Osteoblast (primary cell): ENCODE data around the gene BAZ1A. TPM values are rescaled to one million over a fixed set of nuclear protein-coding genes. Genes with fewer than 3 reads are reported as not detected.
A peak's percentile ranks its signal among the peaks of the same experiment; 100 is the strongest.

Experiments
- DNase-seq: peaks from one replicate; pipeline ENCODE4 v3.0.0; 2011; ENCODE audit warnings: low spot score, mixed read lengths; ENCODE audit not compliant: insufficient read length; ENCODE audit errors: missing footprints
- H2AFZ ChIP-seq: 2 replicates; pipeline ENCODE4 v1.6.0; 2011; ENCODE audit warnings: mild to moderate bottlenecking, low read length
- H3K27ac ChIP-seq: 2 replicates; pipeline ENCODE4 v1.5.1; 2011; ENCODE audit warnings: mild to moderate bottlenecking, low read depth, low read length, moderate library complexity
- H3K27me3 ChIP-seq: 2 replicates; pipeline ENCODE4 v1.6.0; 2012; ENCODE audit warnings: mild to moderate bottlenecking, control low read depth, inconsistent platforms, low read length, moderate library complexity; ENCODE audit not compliant: insufficient read depth
- H3K36me3 ChIP-seq: 2 replicates; pipeline ENCODE4 v1.5.1; 2011; ENCODE audit warnings: mild to moderate bottlenecking, low read length, control low read depth, moderate library complexity; ENCODE audit not compliant: insufficient read depth
- H3K4me1 ChIP-seq: 2 replicates; pipeline ENCODE4 v1.5.1; 2011; ENCODE audit warnings: mild to moderate bottlenecking, low read length, control low read depth, moderate library complexity; ENCODE audit not compliant: insufficient read depth
- H3K4me2 ChIP-seq: 2 replicates; pipeline ENCODE4 v1.6.0; 2011; ENCODE audit warnings: mild to moderate bottlenecking, low read length; ENCODE audit not compliant: insufficient read depth
- H3K4me3 ChIP-seq: fragments of 200-600 bp; sonication (generic); 3 replicates; pipeline ENCODE4 v1.5.1; 2012; ENCODE audit warnings: mild to moderate bottlenecking, low read length, inconsistent platforms; ENCODE audit not compliant: insufficient read depth
- H3K79me2 ChIP-seq: 2 replicates; pipeline ENCODE4 v1.6.0; 2012; ENCODE audit warnings: mild to moderate bottlenecking, low read length, control low read depth, inconsistent platforms; ENCODE audit not compliant: insufficient read depth
- H3K9me3 ChIP-seq: 2 replicates; pipeline ENCODE4 v1.5.1; 2011; ENCODE audit warnings: low read depth, low read length, control low read depth
- H4K20me1 ChIP-seq: 2 replicates; pipeline ENCODE4 v1.6.0; 2012; ENCODE audit warnings: mild to moderate bottlenecking, low read length, control low read depth; ENCODE audit not compliant: insufficient read depth
- total RNA-seq: library from RNA; depleted of rRNA; stranded (reverse); fragments of >200 nt; gene quantifications from 2 replicates; pipeline ENCODE4 v1.2.3, GENCODE V29; 2012
- TF ChIP-seq, protein P1 (sequence below): IDR thresholded peaks from 2 replicates; pipeline ENCODE4 v1.5.1; 2011; ENCODE audit warnings: mild to moderate bottlenecking, low read depth, low read length, moderate library complexity; ENCODE audit errors: extremely low read depth

BAZ1A gene
- total RNA-seq, 1 donor, result 23.9 TPM

DNA sequence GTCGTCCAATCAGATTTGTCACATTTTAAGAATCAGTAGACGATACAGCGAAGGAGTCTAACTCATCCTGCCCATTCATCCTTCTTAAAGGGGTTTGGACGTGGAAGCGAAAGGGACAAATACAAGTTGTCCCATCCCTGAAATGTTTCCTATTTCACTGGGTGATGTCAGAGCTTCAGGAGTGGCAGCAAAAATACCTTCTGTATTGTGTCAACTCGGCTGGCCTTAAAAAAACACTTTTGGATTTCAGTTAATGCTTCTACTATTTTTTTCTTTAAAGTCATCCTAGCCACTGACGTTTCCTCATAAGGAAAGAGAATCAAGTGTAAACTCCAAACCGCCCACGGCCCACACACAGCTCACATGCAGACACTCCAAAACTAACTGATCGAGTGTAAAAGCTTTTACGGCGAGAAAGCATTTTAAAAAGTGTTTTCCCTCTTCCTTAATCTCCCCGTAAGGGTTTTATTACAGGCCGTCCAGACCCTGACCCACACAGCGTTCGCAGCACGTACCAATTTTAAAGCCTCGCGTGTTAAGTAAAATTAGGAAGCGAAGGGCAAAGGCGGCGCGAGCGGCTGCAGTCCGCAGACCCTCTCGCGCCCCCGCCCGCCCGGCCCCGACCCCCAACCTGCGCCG is 161.4 kb downstream of the BAZ1A start:
- peak; percentile 91 for DNase-seq
- Histone ChIP-seq H3K79me2 (peaks cover 14% of the 10 kb centered on the region), H3K4me2 (peak overlapping the region; percentile 93), H4K20me1 (no peaks in the 10 kb centered on the region), H3K36me3 (peaks cover 22% of the 10 kb centered on the region), H3K27ac (peak overlapping the region; percentile 89), H2AFZ (peak overlapping the region; percentile 60), H3K4me3 (peak overlapping the region; percentile 86), H3K4me1 (peaks cover 47% of the 10 kb centered on the region), H3K9me3 (no peaks in the 10 kb centered on the region), H3K27me3 (no peaks in the 10 kb centered on the region)
- TF ChIP-seq, protein P1, sequence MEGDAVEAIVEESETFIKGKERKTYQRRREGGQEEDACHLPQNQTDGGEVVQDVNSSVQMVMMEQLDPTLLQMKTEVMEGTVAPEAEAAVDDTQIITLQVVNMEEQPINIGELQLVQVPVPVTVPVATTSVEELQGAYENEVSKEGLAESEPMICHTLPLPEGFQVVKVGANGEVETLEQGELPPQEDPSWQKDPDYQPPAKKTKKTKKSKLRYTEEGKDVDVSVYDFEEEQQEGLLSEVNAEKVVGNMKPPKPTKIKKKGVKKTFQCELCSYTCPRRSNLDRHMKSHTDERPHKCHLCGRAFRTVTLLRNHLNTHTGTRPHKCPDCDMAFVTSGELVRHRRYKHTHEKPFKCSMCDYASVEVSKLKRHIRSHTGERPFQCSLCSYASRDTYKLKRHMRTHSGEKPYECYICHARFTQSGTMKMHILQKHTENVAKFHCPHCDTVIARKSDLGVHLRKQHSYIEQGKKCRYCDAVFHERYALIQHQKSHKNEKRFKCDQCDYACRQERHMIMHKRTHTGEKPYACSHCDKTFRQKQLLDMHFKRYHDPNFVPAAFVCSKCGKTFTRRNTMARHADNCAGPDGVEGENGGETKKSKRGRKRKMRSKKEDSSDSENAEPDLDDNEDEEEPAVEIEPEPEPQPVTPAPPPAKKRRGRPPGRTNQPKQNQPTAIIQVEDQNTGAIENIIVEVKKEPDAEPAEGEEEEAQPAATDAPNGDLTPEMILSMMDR, result no peak

DNA sequence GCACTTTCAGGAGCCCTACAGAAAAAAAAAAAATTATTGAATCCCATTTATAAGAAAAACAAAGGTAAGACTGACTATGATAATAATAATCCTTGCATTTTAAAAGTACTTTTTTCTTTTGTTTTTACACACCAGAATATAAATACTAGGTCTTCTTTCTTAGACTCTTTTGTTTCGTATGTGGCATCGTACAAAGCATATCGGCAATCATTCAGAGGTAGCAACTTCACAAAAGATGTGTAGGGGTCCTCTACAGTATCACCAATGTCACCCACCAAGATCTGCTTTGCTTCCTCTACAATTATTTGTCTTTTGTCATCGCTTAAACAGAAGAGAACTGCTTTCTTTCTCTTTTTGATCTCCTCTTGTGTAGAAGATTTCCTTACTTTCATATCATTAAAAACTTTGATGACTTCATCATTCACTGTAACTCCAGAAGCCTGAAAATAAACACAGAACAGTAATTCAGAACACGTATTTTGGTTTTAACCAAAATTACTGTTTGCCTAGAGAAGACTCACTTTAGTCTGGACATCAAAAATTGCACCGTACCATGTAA is 162.0 kb downstream of the BAZ1A start:
- peak overlapping the region; percentile 86 for H3K4me3 ChIP-seq
- H3K9me3 ChIP-seq, result no peaks in the 10 kb centered on the region
- peaks cover 14% of the 10 kb centered on the region for H3K79me2 ChIP-seq
- H3K27me3 ChIP-seq, result no peaks in the 10 kb centered on the region
- H4K20me1 ChIP-seq, result no peaks in the 10 kb centered on the region
- peak overlapping the region; percentile 60 for H2AFZ ChIP-seq
- H3K27ac ChIP-seq, result peak overlapping the region; percentile 89
- H3K4me2 ChIP-seq, result peak overlapping the region; percentile 93
- H3K4me1 ChIP-seq, result peaks cover 46% of the 10 kb centered on the region
- H3K36me3 ChIP-seq, result peaks cover 24% of the 10 kb centered on the region
- TF ChIP-seq, protein P1, result no peak
- DNase-seq, result no peak

DNA sequence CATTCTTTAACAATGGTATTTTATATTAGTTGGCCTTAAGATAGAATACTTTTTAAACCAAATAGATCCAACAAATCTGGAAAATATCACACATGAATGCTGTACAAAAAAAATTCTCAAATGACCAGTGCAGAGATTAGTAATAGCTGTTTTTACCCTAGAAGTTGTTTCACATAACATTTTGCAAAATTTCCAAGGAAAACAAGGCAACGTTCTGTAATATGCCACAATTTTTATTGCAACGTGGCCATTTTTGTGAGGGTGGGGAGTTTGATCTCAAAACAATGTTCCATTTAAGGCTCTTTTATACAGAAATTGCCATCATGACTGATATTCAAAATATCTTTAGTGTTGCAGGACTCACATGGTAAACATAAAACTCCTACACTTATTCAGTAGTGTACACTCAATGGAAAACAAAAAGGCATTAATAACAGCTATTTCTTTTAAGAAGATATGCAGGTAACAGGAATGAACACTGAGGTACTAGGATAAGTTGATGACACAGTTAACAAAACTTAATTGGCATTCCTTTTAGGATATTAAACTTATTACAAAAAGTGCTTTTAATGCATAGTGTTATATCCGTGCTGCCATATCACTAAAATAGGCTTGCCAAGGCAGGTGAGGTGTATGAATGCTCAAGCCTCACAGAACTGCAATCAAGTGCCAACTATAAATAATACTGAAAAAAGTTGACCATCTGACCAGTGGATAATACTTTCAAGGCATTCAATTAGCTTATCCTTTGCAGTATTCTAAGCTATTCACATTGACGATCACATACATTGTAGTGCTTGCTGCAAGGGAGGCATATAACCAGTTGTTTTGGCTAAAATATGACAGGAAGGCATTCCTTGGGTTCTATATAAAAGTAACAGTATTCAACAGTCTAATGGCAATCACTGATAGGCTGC is 163.1 kb downstream of the BAZ1A start:
- Histone ChIP-seq H3K79me2 (peaks cover 14% of the 10 kb centered on the region), H3K4me3 (peak overlapping the region; percentile 9), H2AFZ (no peak overlapping the region), H4K20me1 (no peaks in the 10 kb centered on the region), H3K36me3 (peaks cover 24% of the 10 kb centered on the region), H3K27me3 (no peaks in the 10 kb centered on the region), H3K9me3 (no peaks in the 10 kb centered on the region), H3K4me2 (peak overlapping the region; percentile 93), H3K27ac (peak overlapping the region; percentile 89), H3K4me1 (peaks cover 45% of the 10 kb centered on the region)
- DNase-seq, result peak; percentile 88
- TF ChIP-seq, protein P1, result no peak
